Left ventricle myocardium superior (tissue), 1 donor: ENCODE measurements around the gene MCF2L2. TPM values are rescaled to one million over a fixed set of nuclear protein-coding genes. Genes with fewer than 3 reads are reported as not detected.

ENCODE experiments used
- ATAC-seq: fragments of 200-7000 bp; cut with Tn5 transposase; one replicate; pipeline ENCODE4 v1.9.1; 2020; ENCODE audit warnings: mild to moderate bottlenecking, moderate library complexity
- DNase-seq: peaks from one replicate; pipeline ENCODE4 v3.0.0-alpha.2; 2020
- intact Hi-C: fragments of 100-400 bp; cut with micrococcal nuclease; formaldehyde crosslinking; loops from one replicate; pipeline ENCODE4 v1.11.0; 2022
- total RNA-seq: library from RNA; stranded (reverse); fragmentation: NEBNext Ultra II Directional; extraction: Animal tissue kit (Norgen Biotek cat#: 25700); gene quantifications from one replicate; pipeline ENCODE4 v1.2.1, GENCODE V29; 2021
- donor health status: DM: no; HTN: yes; CAD: no; lungs with severe emphysema.

Gene MCF2L2
- total RNA-seq, 1 donor from 2014 or later: 0.25 TPM

DNA sequence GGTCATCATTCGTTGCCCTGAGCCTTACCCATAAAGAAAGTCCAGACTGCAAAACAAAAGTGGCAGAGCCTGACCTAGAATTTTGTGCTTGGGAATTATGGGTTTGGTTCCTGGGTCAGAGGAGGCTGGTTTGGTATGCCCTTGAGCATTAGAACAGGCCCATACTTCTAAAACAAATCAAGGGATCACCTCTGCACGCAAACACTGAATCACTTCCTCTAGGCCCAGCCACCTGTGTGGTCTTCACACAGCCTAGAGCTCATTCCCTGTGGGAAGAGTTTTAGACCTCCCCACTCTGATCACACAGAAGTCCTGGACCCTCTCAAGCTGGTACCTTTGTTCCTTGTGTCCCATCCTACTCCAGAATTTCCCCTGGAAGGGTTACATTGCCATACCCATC lies 116.0 kb downstream of the MCF2L2 start:
- intact Hi-C loops: no loop called here

DNA sequence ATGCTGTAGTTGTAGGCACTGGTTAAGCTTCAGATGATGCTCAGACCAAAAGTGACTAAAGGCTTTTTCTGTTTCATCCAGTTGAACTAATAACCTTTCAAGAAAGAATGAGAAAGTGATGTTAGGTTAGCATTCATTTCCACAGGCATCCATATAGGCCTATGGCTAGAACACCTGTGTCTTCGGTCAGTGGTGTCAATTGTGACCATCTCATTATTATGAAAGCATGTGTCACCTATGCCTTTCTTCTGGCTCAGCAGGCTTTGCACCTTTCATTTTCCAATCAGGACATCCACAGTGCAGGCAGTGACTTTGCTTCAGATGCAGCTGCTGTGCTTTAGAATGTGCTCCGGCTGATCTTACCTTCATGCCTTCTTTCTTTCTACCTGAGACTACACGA lies 117.5 kb downstream of the MCF2L2 start:
- DNase-seq: no peak
- ATAC-seq: no peak
- intact Hi-C loops: no loop called here

More for the DNA sequence above, 116.0 kb downstream of the MCF2L2 start:
- DNase-seq (no peak), ATAC-seq (no peak)

- DNase-seq (peak; percentile 70), ATAC-seq (peak; percentile 95)
- intact Hi-C loops: no loop called here
Observed at GRCh38 chr3:183309276-183309675, 119.1 kb downstream of the MCF2L2 start.

GRCh38 chr3:183308751-183309150 lies 119.7 kb downstream of the MCF2L2 start:
- ATAC-seq: no peak
- intact Hi-C loops: no loop called here
- no peak for DNase-seq

- ATAC-seq (no peak), DNase-seq (no peak)
- intact Hi-C loops: no loop called here
Observed at GRCh38 chr3:183307749-183308148, 120.7 kb downstream of the MCF2L2 start.

DNA sequence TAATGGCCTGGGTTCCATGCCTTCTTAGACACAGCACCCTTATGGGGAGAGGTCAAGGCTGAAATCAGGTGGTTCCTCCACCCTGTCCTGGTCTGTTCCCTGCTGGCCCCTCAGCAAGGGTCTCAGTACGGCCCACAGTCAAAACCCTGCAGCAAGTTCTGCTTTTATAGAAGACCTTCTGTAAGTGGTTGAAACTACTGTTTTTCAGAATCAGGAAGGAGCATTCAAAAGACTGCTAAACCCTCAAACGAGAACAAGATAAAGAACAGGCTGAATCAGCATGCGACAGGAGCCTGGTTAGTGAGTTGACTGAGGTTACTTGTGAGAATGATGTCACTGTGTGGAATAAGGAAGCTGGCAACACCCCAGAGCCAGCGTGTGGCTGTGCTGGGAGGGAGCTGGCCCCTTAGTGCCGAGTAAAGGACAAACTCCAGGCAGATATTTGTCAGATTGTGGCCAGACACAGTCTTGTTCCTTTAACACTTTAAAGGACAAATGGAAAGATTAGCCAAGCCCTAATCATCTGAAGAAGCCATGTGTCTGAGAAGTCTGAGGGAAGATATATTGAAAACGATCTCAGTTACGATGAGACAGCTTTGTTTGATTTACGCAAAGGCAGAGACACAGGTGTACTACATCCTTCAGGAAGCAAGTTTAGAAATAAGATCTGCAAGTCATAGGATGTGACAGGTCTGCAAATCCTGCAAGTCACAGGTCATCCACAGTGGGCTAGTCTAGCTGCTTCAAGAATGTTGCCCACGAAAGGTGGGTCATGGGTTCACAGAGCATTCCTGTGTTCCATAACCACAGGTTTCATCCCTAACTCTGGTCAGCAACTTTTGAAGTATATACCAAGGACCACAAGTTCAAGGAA lies 121.4 kb downstream of the MCF2L2 start:
- intact Hi-C loops: no loop called here
- DNase-seq: peak; percentile 83
- ATAC-seq: peak; percentile 85

DNA sequence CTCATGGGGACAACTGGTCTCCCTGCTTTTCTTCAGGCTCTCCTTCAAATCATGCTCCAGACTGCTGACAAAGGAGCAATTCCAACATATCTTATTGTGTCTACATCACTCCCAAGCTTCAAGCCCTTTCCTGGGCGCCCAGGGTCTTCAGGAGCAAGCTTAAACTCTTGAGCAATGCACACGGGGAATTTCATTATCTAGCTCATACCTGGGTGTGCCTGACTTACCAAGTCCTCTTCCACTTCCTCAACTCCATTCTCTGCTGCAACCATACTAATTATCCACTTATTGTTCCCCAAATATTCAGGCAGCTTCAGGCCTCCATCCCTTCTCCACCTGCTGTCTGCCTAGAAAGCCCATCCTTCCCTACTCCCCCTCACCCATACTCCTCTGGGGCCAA lies 124.7 kb downstream of the MCF2L2 start:
- DNase-seq: no peak
- ATAC-seq: no peak
- intact Hi-C loops: no loop called here

DNA sequence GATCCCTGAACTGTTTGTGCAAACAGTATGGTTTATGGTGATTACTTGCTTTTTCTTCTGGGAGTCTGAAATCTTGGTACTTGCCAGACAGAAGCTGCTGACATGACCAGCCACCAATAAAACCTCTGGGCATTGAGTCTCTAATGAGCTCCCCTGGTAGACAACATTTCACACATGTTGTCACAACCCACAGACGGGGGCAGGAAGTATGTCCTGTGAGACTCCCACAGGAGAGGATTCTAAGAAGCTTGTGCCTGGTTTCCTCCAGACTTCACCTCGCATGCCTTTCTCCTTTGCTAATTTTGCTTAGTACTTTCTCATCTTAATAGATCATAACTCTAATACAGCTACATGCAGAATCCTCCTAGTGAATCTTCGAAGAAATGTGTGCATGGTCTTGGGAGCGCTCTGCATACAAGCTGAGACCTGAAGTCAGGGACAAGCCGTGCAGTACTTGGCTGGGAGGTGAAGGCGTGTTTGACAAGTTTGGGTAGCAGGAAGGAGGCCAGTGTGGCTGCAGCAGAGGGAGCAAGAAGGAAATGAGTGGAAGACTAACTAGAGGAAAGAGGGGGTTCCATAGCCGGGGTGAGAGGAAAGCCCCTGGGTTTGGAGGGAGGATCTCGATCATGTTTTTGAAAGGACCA lies 126.4 kb downstream of the MCF2L2 start:
- intact Hi-C loops: no loop called here

GRCh38 chr3:183300996-183301562 lies 127.3 kb downstream of the MCF2L2 start:
- no peak for ATAC-seq
- no peak for DNase-seq
- intact Hi-C loops: no loop called here

More for the DNA sequence above, 126.4 kb downstream of the MCF2L2 start:
- DNase-seq: no peak
- ATAC-seq: no peak

GRCh38 chr3:183299976-183300375 lies 128.4 kb downstream of the MCF2L2 start:
- no peak for DNase-seq
- ATAC-seq: no peak
- intact Hi-C loops: no loop called here

- DNase-seq (peak; percentile 64), ATAC-seq (peak; percentile 72)
- intact Hi-C loops: no loop called here
Observed at GRCh38 chr3:183298701-183299153, 129.7 kb downstream of the MCF2L2 start.

- no peak for ATAC-seq
- intact Hi-C loops: no loop called here
Observed at GRCh38 chr3:183296944-183297343, 131.5 kb downstream of the MCF2L2 start.

GRCh38 chr3:183295211-183295610 lies 133.2 kb downstream of the MCF2L2 start:
- ATAC-seq (peak; percentile 82), DNase-seq (no peak)
- intact Hi-C loops: no loop called here

More at GRCh38 chr3:183296944-183297343, 131.5 kb downstream of the MCF2L2 start:
- no peak for DNase-seq

GRCh38 chr3:183293966-183294365 lies 134.5 kb downstream of the MCF2L2 start:
- no peak for DNase-seq
- no peak for ATAC-seq
- intact Hi-C loops: no loop called here

- DNase-seq (no peak), ATAC-seq (no peak)
- intact Hi-C loops: no loop called here
Observed at GRCh38 chr3:183291497-183292031, 136.9 kb downstream of the MCF2L2 start.

- DNase-seq: no peak
- intact Hi-C loops: no loop called here
- ATAC-seq: no peak
Observed at GRCh38 chr3:183290216-183290615, 138.2 kb downstream of the MCF2L2 start.

- ATAC-seq (no peak), DNase-seq (no peak)
- intact Hi-C loops: no loop called here
Observed at GRCh38 chr3:183288117-183288516, 140.3 kb downstream of the MCF2L2 start.

DNA sequence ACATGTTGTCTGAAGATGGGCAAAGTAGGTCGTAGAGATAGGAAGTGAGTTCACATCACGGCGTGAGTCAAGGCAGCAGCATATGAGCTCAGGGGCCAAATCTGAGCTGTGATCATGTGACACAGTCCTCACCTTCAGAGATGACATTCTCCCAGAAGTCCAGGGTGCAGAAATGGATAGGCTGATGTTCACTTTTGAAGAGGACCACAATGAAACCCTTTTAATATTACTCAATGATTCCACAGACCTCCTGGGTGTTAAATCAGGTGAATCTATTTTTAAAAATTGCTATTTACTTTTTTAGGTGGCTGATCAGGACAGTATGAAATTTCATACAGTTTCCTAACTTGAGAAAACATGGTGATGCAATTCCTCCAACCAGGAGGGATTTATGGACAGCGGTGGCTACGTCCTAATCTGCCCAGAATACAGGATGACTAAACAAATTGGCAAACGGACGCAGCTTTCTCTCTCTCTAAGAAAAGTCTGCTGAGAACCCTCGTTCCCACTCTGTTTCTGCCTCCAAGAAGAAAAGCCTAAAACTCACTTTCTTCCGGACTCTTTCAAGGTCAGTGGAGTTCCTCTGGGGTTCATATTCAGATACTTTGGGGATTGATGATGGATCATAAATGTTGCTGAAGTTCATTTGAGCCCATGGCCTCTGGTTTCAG lies 141.0 kb downstream of the MCF2L2 start:
- no peak for DNase-seq
- intact Hi-C loops: no loop called here
- peak; percentile 81 for ATAC-seq

- ATAC-seq (peak; percentile 88), DNase-seq (peak; percentile 73)
- intact Hi-C loops: no loop called here
Observed at GRCh38 chr3:183285828-183286457, 142.5 kb downstream of the MCF2L2 start.
